ENCODE measurements around the gene PRDM10.

GRCh38 chr11:129996113-129996870 lies 6.3 kb downstream of the PRDM10 start:
- TF ChIP-seq, protein P1, sequence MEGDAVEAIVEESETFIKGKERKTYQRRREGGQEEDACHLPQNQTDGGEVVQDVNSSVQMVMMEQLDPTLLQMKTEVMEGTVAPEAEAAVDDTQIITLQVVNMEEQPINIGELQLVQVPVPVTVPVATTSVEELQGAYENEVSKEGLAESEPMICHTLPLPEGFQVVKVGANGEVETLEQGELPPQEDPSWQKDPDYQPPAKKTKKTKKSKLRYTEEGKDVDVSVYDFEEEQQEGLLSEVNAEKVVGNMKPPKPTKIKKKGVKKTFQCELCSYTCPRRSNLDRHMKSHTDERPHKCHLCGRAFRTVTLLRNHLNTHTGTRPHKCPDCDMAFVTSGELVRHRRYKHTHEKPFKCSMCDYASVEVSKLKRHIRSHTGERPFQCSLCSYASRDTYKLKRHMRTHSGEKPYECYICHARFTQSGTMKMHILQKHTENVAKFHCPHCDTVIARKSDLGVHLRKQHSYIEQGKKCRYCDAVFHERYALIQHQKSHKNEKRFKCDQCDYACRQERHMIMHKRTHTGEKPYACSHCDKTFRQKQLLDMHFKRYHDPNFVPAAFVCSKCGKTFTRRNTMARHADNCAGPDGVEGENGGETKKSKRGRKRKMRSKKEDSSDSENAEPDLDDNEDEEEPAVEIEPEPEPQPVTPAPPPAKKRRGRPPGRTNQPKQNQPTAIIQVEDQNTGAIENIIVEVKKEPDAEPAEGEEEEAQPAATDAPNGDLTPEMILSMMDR (IDR thresholded peaks at IDR 0.05; ENCODE audit: low read depth, low read length), result no peak
- TF ChIP-seq MAX (IDR thresholded peaks at IDR 0.05; ENCODE audit: low read depth, low read length), result no peak

All from NB4 (cell line).